Spleen (tissue), 11 donors: ENCODE results near the gene CUL9. TPM values are rescaled to one million over a fixed set of nuclear protein-coding genes. Genes with fewer than 3 reads are reported as not detected.

Source experiments
- DNase-seq: peaks from one replicate; pipeline ENCODE4 v3.0.0-alpha.2; 2020
- H3K27ac ChIP-seq, 8 donors: fragments of 200-600 bp; sonication (generic) in 7 of 8; 1 replicate in 4 of 8; 2 replicates in 4 of 8; pipeline versions ENCODE4 v1.5.0 to v1.8.0; 2016 to 2021; ENCODE audit warnings: inconsistent platforms in 4 of 8, mild to moderate bottlenecking in 4 of 8, moderate library complexity in 1 of 8
- H3K27me3 ChIP-seq, 7 donors: fragments of 200-600 bp; sonication (generic) in 6 of 7; replicated peaks in 1 of 7; 1 replicate in 4 of 7; 2 replicates in 3 of 7; pipeline versions ENCODE4 v1.5.0 to v1.8.0; 2016 to 2021; ENCODE audit warnings: inconsistent platforms in 3 of 7, mild to moderate bottlenecking in 1 of 7
- H3K36me3 ChIP-seq, 6 donors: fragments of 200-600 bp; sonication (generic) in 5 of 6; 1 replicate in 4 of 6; 2 replicates in 2 of 6; pipeline versions ENCODE4 v1.5.0 to v1.8.0; 2016 to 2021; ENCODE audit warnings: inconsistent platforms in 2 of 6
- H3K4me1 ChIP-seq, 6 donors: fragments of 200-600 bp; sonication (generic) in 5 of 6; 1 replicate in 3 of 6; 2 replicates in 3 of 6; pipeline versions ENCODE4 v1.5.0 to v1.8.0; 2016 to 2021; ENCODE audit warnings: inconsistent platforms in 3 of 6
- H3K4me3 ChIP-seq, 8 donors: fragments of 200-600 bp; sonication (generic) in 7 of 8; 1 replicate in 4 of 8; 2 replicates in 4 of 8; pipeline versions ENCODE4 v1.5.0 to v1.8.0; 2016 to 2021; ENCODE audit warnings: inconsistent platforms in 4 of 8, mild to moderate bottlenecking in 4 of 8, moderate library complexity in 2 of 8
- H3K9me3 ChIP-seq, 8 donors: fragments of 200-600 bp; sonication (generic) in 7 of 8; 1 replicate in 4 of 8; 2 replicates in 4 of 8; pipeline versions ENCODE4 v1.5.0 to v1.8.0; 2016 to 2021; ENCODE audit warnings: inconsistent platforms in 4 of 8
- POLR2A ChIP-seq, 3 donors: fragments of 450-650 bp; IDR thresholded peaks; one replicate each; pipeline ENCODE4 v1.5.1; 2017; ENCODE audit warnings: antibody characterized with exemption in 3 of 3, mild to moderate bottlenecking in 1 of 3
- POLR2AphosphoS5 ChIP-seq, 3 donors: sonication (generic); formaldehyde crosslinking; IDR thresholded peaks; one replicate each; pipeline ENCODE4 v1.5.1; 2017; ENCODE audit warnings: antibody characterized with exemption in 3 of 3
- WGBS, 5 donors: extraction: QIAGEN DNeasy Blood & Tissue Kit in 3 of 5; methylation state at CpG; one replicate each; pipeline versions ENCODE4 v1.1.5 to v1.1.7; 2013 to 2018; 5-methylcytosine and 5-hydroxymethylcytosine counted together
- intact Hi-C: fragments of 100-400 bp; cut with DNase I; formaldehyde crosslinking; loops from one replicate; pipeline ENCODE4 v1.15.0; 2023; ENCODE audit warnings: low total_unique reads
- polyA plus RNA-seq, 3 donors: library from polyadenylated mRNA; stranded (reverse); fragments of 200-250 nt; gene quantifications; one replicate each; pipeline ENCODE4 v1.2.1, GENCODE V29; 2013
- total RNA-seq, 7 donors: library from RNA; depleted of rRNA in 3 of 7; stranded (reverse); fragments of >200 nt in 3 of 7; fragmentation: NEBNext Ultra II Directional in 4 of 7; extraction: Animal tissue kit (Norgen Biotek cat#: 25700) in 4 of 7; gene quantifications; one replicate each; pipeline versions ENCODE4 v1.1.0 to v1.2.1, GENCODE V29; 2016 to 2021
- TF ChIP-seq, protein P1 (sequence below), 11 experiments: fragments of 200-600 bp in 7 of 11; fragments of 450-650 bp in 4 of 11; sonication (generic) in 4 of 11; IDR thresholded peaks in 8 of 11; conservative IDR thresholded peaks in 3 of 11; 1 replicate in 7 of 11; 2 replicates in 4 of 11; pipeline versions ENCODE4 v1.4.0 to v1.8.0; 2016 to 2021; ENCODE audit warnings: antibody characterized with exemption in 11 of 11, inconsistent platforms in 4 of 11, mild to moderate bottlenecking in 1 of 11
- donor health status: healthy with polysubstance abuse.
- donor health status: DM: no; HTN: no; CAD: no; lungs with moderate emphysema.
- donor health status: DM: no; HTN: no; CAD: no.
- donor health status: Bipolar disorder and iron deficiency.
- donor health status: healthy.
- donor health status: DM: no; HTN: no; CAD: no.
- donor health status: DM: yes; HTN: yes; CAD: no.

The CUL9 gene
- total and polyA plus RNA-seq, 10 donors, result 50.4 to 145 (median 69.1) TPM

DNA sequence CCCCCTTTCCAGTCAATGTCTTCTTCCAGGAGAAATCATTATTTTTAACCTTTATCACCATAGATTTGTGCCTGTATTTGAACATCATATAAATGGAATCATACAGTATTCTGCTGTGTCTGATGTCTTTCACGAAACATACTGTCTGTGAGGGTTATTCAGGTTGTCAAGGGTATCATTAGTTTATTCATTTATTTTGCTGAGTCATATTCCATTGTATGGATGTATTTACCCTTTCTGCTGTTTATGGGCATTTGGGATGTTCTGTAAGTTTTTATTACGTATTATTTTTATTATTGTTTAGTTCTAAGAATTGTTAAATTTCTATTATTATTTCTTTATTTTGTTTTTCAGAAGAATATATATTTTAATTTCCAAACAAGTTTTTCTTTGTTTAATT, 25.3 kb downstream of the CUL9 start:
- Histone ChIP-seq H3K9me3 (no peaks in the 10 kb centered on the region), H3K4me3 (no peak overlapping the region), H3K4me1 (no peaks in the 10 kb centered on the region), H3K36me3 (peaks cover 0 to 70% (median 28%) of the 10 kb centered on the region in 6 donors), H3K27ac (no peak overlapping the region), H3K27me3 (no peaks in the 10 kb centered on the region)
- WGBS, 5 donors, result 91 to 100% (median 97%) methylated on average over 2 of the region's 2 CpGs
- intact Hi-C loops, result no loop called here
- no peak for DNase-seq
- TF ChIP-seq, protein P1, sequence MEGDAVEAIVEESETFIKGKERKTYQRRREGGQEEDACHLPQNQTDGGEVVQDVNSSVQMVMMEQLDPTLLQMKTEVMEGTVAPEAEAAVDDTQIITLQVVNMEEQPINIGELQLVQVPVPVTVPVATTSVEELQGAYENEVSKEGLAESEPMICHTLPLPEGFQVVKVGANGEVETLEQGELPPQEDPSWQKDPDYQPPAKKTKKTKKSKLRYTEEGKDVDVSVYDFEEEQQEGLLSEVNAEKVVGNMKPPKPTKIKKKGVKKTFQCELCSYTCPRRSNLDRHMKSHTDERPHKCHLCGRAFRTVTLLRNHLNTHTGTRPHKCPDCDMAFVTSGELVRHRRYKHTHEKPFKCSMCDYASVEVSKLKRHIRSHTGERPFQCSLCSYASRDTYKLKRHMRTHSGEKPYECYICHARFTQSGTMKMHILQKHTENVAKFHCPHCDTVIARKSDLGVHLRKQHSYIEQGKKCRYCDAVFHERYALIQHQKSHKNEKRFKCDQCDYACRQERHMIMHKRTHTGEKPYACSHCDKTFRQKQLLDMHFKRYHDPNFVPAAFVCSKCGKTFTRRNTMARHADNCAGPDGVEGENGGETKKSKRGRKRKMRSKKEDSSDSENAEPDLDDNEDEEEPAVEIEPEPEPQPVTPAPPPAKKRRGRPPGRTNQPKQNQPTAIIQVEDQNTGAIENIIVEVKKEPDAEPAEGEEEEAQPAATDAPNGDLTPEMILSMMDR (IDR thresholded peaks at IDR 0.05 in 8 of 11, conservative IDR thresholded peaks at IDR 0.05 in 3 of 11), result no peak
- TF ChIP-seq POLR2AphosphoS5 (IDR thresholded peaks at IDR 0.05), result no peak
- no peak for TF ChIP-seq POLR2A (IDR thresholded peaks at IDR 0.05)

DNA sequence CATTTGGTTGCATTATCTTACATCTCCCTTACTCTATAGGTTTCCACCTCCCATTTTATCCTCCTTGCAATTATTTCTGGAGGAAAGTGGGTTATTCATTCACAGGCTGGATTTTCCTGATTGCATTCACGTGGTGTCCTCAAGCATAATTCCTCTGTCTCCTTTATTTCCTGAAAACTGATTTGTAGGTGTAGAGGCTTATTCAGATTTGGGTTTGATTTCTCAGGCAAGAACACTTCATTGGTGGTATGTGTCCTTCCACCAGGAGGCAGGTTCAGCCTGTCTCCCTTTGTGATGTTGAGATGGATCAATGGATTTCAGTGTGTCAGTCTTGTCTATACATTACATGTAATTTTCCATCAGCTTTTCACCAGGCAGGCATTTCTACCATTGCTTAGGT, 30.0 kb downstream of the CUL9 start:
- Histone ChIP-seq H3K4me3 (no peak overlapping the region), H3K4me1 (no peaks in the 10 kb centered on the region), H3K9me3 (no peaks in the 10 kb centered on the region), H3K36me3 (peaks cover 0 to 68% (median 27%) of the 10 kb centered on the region in 6 donors), H3K27ac (no peak overlapping the region), H3K27me3 (no peaks in the 10 kb centered on the region)
- DNase-seq, result no peak
- intact Hi-C loops, result no loop called here
- TF ChIP-seq, protein P1 (IDR thresholded peaks at IDR 0.05 in 8 of 11, conservative IDR thresholded peaks at IDR 0.05 in 3 of 11), result no peak
- TF ChIP-seq POLR2A (IDR thresholded peaks at IDR 0.05), result no peak
- no peak for TF ChIP-seq POLR2AphosphoS5 (IDR thresholded peaks at IDR 0.05)
- WGBS, 5 donors, result 60 to 87% (median 82%) methylated on average over 1 of the region's 1 CpG

DNA sequence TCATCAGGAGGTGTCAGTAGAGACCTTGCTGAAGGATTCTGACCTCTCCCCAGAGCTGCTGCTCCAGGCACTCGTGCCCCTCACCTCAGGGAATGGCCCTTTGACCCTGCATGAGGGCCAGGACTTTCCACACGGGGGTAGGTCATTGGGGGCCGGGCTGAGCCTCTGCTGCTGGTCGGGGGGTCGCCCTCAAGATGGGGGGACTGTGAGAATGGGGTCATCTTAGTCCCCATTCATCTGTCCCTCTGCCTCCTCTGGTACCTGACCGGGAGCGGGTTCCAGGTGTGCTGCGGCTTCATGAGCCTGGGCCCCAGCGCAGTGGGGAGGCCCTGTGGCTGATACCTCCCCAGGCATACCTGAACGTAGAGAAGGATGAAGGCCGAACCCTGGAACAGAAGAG, 31.4 kb downstream of the CUL9 start:
- no peaks in the 10 kb centered on the region for H3K27me3 ChIP-seq
- TF ChIP-seq POLR2AphosphoS5 (IDR thresholded peaks at IDR 0.05), result no peak
- TF ChIP-seq POLR2A (IDR thresholded peaks at IDR 0.05), result no peak
- TF ChIP-seq, protein P1 (IDR thresholded peaks at IDR 0.05 in 8 of 11, conservative IDR thresholded peaks at IDR 0.05 in 3 of 11), result no peak
- no peak overlapping the region for H3K27ac ChIP-seq
- DNase-seq, result no peak
- no peak overlapping the region for H3K4me3 ChIP-seq
- H3K36me3 ChIP-seq, result peaks cover 0 to 76% (median 33%) of the 10 kb centered on the region in 6 donors
- H3K9me3 ChIP-seq, result no peaks in the 10 kb centered on the region
- 89 to 94% (median 93%) methylated on average over 10 to 11 of the region's 11 CpGs for WGBS, 5 donors
- H3K4me1 ChIP-seq, result no peaks in the 10 kb centered on the region
- intact Hi-C loops, result no loop called here

DNA sequence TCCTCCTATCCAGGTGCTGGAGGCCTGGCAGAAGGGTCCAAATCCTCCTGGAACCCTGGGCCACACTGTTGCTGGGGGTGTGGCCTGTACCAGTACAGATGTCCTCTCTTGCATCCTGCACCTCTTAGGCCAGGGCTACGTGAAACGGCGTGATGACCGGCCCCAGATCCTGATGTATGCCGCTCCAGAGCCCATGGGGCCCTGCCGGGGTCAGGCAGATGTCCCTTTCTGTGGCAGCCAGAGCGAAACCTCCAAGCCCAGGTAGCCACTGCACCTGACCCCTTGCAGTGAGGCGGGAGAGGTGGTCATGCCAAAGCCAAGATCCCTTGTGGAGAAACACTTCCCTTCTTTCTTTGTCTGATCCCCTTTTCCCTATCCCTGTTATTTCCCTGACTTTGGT, 33.1 kb downstream of the CUL9 start:
- DNase-seq, result no peak
- intact Hi-C loops, result no loop called here
- WGBS, 5 donors, result 96 to 98% (median 98%) methylated on average over 8 of the region's 8 CpGs

More for the DNA sequence above, 33.1 kb downstream of the CUL9 start:
- Histone ChIP-seq H3K36me3 (peaks cover 0 to 76% (median 33%) of the 10 kb centered on the region in 6 donors), H3K27me3 (no peaks in the 10 kb centered on the region), H3K4me3 (no peak overlapping the region), H3K27ac (no peak overlapping the region), H3K9me3 (no peaks in the 10 kb centered on the region), H3K4me1 (no peaks in the 10 kb centered on the region)
- TF ChIP-seq, protein P1 (IDR thresholded peaks at IDR 0.05 in 8 of 11, conservative IDR thresholded peaks at IDR 0.05 in 3 of 11), result no peak
- no peak for TF ChIP-seq POLR2A (IDR thresholded peaks at IDR 0.05)
- TF ChIP-seq POLR2AphosphoS5 (IDR thresholded peaks at IDR 0.05), result no peak
